HG02798 (cell line): ENCODE data around the gene PGAM2.

ENCODE experiments used
- ATAC-seq: cut with Tn5 transposase; IDR thresholded peaks from one replicate; pipeline ENCODE4 v1.9.1; 2021; ENCODE audit warnings: mild to moderate bottlenecking; ENCODE audit not compliant: unreplicated experiment, poor library complexity

The PGAM2 gene

DNA sequence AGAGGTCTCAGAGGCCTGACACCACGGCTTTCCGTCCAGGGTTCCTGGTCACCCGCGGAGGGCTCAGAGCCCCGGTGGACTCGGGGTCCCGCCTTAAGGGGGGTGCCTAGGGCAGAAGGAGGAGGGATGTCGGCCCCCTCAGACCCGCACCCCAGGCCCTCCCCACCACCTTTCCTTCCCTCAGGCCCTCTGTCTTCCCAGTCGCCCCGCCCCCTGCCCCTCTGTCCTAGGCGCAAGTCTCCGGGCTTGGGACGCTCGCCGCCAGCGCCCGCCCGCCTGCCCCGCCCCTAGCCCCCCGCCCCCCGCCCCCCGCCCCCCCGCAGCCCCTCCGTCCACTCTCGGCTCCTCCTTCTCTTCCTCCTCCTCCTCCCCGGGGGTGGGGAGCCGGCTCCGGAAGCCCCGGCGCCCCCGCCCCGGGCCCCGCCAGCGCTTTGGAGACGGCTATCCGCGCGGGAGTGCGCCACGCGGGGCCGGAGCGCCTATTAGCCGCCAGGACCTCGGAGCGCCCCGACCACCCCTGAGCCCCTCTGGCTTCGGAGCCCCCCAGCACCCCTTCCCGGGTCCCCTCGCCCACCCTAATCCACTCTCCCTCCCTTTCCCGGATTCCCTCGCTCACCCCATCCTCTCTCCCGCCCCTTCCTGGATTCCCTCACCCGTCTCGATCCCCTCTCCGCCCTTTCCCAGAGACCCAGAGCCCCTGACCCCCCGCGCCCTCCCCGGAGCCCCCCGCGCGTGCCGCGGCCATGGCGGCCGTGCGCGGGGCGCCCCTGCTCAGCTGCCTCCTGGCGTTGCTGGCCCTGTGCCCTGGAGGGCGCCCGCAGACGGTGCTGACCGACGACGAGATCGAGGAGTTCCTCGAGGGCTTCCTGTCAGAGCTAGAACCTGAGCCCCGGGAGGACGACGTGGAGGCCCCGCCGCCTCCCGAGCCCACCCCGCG, 38.8 kb upstream of the PGAM2 start, which contains the start of gene AEBP1:
Gene AEBP1, plus strand, starts transcription at position 423 of the 937 bp plus-strand sequence. Its CDS starts 321 bp downstream, at position 744.
- ATAC-seq = no peak

GRCh38 chr7:44103566-44103922, 38.2 kb upstream of the PGAM2 start:
- ATAC-seq = no peak

DNA sequence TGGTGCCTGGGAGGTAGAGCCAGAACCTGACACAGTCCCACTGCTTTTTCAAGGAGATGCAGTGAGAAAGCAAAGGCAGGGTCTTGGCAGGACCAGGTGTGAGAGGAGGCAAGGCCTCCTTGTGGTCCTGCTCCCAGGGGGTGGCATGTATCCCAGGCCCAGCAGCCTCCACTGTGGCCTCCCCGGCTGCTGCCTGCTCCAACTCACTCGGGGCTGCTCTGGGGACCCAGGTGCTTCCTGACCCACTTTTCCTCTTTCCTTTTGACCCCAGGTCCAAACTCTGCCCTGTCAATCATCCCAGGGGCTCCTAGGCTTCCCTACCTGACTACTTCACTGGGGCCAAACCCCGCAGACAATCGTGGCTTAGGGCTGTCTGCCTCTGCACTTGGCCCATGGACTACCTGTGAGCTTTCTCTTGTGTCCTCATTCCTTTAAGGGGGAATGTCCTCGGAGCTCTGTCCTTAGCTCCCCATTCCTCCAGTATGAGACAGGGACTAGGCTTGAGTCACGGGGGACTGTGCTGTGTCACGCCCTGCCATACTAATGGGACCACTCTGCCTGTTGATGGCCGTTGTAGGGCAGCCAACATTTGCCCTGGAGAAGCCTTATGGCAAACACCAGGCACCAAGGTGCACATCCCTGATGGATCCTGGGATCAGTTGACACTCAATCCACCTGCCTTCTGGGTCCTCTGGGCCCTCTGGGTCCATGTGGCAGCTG, 37.6 kb upstream of the PGAM2 start:
- no peak for ATAC-seq

DNA sequence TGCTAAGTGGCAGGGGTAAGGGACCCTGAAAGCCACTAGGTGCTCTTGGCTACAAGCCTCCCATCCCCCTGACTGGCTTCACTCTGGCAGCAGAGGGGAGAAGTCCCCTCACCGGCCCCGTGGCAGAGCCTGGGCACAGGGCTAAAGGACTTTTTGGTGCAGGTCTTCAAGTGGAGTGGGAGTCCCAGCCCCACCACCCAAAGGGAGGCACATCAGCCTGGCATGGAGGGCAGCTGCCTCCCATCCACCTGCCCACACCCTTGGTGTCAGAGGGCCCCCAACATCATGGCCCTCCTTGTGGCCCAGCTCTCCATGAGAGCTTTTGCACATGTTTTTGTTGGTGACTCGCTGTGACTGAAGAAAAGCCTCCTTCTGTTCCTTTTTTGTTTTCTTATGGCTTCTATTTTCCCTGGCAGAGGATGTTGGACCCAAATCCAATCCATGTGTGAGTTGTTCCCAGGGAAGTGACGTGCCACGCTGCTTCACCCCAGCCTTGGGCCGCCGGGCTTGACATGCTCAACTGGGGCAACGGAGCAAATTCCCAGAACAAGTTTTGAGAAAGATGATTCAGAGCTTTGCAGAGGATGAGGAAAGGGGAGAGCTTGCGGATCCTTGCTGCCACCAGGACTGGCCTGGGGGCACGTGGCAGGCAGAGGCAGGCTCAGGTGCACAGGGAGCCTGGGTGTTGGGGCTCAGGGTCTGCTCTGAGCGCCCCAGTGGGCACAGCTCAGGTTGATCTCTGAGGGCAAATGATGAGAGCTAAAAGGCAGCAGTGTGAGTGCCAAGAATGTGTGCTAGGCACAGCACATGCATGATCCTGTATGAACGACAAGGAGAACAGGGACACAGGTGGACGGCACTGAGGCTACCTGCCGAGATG, 36.8 kb upstream of the PGAM2 start:
- no peak for ATAC-seq

DNA sequence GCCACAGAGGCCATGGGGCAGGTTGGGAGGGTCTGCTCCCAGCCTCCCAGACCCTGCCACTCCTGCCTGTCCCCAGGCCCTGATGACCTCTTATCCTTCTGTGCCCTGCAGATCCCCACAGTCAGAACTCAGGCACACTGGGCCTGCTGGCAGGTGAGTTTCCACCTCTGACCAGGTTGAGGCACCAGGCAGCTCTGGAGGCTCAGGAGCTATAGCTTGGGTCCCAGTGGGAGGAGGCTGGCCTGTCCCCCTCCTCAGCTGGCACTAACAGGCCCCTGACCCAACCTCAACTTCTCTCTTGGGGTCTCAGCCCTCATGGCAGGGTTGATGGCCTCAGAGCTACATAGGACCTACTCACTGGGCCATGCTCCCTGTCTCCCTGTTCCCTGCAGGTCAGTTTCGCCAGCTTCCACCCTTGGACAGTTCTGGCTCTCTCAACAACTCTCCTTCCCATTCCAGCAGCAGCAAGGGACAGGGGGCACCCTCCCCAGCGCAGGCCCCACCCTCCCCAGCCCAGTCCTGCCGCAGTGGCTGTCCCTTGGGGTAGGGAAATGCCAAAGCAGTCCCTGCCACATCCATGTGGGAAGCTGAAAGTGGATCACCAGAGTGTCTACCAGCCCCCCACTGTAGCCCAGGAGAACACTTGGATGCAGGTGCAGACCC, 36.1 kb upstream of the PGAM2 start:
- no peak for ATAC-seq

DNA sequence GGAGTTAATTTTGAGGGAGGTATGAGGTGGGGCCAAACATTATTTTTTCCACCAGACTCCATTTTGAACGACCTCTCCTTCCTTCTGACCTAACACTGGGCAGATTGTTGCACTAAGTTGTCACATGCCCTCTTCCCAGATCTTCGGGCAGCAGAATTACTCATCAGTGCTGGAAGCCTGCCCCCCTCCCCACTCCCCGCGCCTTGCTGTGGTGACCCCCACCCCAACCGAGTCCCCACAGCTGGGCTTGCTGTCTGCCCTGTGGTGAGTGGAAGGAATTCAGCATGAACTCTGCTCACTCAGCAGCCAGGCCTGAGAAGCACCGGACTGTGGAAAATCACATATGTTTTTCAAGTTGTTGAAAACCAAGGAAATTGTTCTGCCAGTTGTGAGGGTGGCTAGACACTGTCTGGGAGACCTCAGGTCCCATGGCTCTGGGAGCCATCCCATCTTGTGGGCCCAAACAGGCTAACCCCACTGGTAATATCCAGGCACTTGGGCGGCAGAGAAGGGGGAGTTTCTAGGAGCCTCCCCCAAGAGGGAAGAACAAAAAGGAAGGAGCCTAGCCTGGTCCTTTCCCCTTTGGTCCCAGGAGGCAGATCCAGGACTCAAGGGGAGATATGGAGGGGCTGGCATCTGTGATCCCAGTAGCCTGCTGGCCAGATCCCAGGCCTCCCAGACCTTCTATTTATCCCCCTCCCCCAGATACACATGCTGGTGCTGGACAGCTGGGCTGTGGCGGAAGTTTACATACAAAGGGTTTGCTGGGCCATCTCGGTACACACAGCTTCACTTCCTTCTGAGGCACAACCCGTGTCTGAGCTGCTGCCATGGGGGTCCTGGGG, 35.3 kb upstream of the PGAM2 start:
- no peak for ATAC-seq

DNA sequence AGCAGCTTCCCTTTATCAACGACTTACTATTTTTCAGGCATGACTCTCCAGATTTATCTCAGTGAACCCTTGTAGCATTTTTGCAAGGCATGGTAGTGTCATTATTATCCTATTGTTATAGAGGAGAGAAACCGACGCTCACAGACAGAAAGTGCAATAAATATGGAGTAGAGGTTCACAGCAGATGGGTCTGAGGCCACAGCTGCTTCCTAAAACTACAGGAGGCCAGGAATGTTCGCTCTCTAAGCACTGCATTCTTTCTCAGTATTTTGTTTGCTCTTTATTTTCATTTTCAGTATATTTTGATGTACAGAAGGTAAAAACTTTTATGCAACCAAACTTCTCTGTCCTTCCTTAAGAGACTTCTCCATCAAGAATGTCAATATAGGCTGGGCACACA, 34.3 kb upstream of the PGAM2 start:
- no peak for ATAC-seq

DNA sequence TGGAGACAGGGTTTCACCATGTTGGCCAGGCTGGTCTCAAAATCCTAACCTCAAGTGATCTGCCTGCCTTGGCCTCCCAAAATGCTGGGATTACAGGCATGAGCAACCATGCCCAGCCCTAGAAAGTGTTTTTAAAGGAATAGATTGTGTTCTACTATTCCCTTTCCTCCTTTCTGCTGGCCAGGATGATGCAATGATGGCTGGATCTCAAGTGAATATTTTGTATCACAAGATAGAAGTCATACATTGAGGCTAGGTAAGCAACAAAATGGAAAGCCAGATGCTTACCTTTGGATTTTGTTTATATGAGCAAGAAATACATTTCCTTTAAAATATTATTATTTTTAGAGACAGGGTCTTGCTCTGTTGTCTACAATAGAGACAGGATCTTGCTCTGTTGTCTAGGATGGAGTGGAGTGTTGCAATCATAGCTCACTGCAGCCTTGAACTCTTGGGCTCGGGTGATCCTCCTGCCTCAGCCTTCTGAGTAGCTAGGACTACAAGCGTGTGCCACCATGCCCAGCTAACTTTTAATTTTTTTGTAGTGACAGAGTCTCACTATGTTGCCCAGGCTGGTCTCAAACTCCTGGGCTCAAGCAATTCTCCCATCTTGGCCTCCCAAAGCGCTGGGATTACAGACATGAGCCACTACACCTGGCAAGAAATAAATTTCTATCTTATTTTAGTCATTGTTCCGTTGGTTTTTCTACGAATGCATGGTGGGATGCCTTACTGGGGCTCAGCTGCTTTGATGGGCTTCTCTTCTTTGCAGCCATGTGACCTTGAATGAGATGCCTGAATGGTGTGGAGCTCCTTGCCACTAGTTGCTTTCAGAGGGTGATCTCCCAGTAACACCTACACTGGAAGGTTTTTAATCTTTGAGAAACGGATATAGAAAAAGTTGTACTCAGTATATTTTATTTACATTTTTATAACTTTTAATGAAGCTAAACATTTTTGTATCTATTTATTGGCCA, 33.0 kb upstream of the PGAM2 start:
- no peak for ATAC-seq

GRCh38 chr7:44097064-44097932, 31.9 kb upstream of the PGAM2 start:
- ATAC-seq = peak; percentile 62

DNA sequence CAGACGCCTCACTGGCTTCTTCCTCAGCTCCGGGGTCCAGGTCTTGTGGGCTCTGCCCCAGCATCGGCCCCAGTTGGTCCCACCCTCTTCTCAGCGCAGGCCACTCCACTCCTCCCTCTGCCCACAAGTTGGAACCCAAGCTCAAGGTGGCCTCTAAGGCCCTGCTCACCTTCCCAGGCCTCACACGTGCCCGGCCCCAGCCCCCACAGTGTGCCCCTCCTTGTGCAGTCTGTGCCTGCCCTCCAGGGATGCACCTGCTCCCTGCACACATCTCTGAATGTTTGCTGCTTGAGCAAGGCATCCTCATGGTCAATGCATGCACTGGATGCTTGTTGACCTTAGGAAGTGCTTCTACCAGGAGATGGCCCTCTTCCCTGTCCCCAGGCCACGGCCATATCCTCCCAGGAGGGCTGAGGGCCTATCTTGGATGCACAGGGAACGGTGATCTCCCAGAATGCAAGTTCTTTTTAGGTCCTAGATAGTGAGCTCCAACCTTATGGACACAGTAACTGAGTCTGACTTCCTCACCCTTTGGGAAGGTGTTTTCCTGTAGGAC, 31.0 kb upstream of the PGAM2 start:
- ATAC-seq = no peak

GRCh38 chr7:44095781-44096180, 30.4 kb upstream of the PGAM2 start:
- ATAC-seq = no peak

DNA sequence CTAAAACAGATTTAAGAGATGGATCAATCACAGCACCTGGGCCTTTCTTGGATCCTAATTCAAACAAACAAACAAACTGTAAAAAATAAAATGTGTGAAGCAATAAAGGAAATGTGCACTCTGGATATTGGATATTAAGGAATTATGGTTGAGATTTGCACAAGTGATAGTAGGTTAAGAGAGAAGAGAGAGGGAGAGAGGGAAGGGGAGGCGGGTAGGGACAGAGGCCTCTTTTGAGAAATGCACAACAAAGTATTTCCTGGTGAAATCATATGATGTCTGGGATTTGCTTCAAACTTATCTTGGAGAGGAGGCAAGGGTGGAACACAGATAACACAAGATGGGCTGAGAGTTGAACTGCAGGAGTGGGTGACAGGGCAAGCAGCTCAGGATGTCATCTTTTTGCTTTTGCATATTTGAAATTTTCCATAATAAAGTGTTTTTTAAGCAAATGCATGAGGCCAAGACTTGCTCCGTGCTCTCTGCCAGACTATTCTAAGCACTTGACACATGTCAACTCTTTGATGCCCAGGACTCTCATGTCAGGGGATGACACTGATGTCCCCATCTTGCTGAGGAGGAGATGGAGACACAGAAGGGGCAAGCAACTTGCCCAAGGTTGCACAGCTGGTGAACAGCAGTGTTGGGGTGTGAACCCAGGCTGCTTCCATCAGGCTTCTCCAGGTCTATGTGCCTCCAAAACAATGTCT, 29.7 kb upstream of the PGAM2 start:
- ATAC-seq = no peak

- ATAC-seq = no peak
These were observed 29.0 kb upstream of the PGAM2 start for GRCh38 chr7:44094365-44094764.

- ATAC-seq = no peak
These were observed 27.8 kb upstream of the PGAM2 start for GRCh38 chr7:44093102-44093641.

DNA sequence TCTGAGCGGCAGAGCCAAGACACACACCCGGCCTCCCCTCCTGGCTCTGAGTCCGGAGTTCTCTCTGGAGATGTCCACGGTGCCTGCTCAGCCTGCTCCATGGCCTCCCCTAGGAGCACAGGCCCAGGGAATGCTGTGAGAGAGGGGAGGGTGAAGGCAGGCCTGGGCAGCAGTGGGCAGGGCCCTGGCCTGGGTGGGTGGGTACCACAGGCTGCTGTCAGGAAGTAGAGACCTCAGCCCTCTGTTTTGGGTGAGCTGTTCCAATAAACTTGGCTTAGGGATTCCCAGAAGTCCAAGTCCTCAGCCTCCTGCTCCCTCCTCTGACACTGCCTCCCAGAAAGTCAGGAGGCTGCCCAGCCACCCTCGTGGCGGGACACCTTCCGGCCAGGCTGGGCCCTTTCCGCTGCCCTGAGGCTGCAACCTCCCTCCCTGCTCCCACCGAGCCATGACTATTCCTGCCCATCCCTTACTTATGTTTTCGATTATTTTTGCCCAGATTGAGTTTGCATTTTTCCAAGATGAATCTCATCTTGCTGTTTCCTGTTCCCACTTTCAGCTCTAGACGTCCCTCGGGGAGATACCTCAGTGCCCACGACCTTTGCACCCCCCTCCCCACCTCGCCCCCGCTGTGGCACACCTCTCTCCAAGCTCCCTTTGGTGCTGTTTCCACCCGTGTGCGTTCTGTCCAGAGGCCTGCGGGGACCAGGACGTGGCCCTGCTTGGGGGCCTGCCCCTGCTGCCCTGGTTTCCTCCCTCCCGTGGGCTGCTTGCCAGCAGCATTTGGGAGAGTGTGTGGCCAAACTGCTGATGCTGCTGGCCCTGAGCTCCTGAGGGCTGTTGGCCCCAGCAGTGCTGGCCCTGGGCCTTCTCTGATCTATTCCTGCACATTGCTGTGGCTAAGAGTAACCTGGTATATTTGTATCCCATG, 22.8 kb upstream of the PGAM2 start:
- ATAC-seq = no peak
